Measurements from ENCODE around the gene ZNF483.

- TF ChIP-seq YY1 (IDR thresholded peaks at IDR 0.05; ENCODE audit: insufficient read depth, insufficient read length) (no peak), ZNF274 (IDR thresholded peaks at IDR 0.05; ENCODE audit: low read depth, low read length) (no peak)
Observed at GRCh38 chr9:111514967-111515366, 10.0 kb upstream of the ZNF483 start.
